Stomach (tissue), 9 donors: Measurements from ENCODE around the gene LRCH4. TPM values are rescaled to one million over a fixed set of nuclear protein-coding genes. Genes with fewer than 3 reads are reported as not detected.

Experiments used
- DNase-seq, 2 donors: peaks; one replicate each; pipeline versions ENCODE4 v3.0.0 to v3.0.0-alpha.2; 2013 to 2019
- H3K27ac ChIP-seq, 5 donors: fragments of 200-600 bp in 4 of 5; sonication (generic) in 4 of 5; one replicate each; pipeline ENCODE4 v1.5.1; 2013 to 2019; ENCODE audit warnings: mild to moderate bottlenecking in 1 of 5, moderate library complexity in 1 of 5
- H3K27me3 ChIP-seq, 3 donors: fragments of 200-600 bp; sonication (generic); one replicate each; pipeline ENCODE4 v1.5.1; 2017 to 2019; ENCODE audit warnings: mixed run types in 1 of 3
- H3K36me3 ChIP-seq, 4 donors: fragments of 200-600 bp; sonication (generic); 1 replicate in 3 of 4; 2 replicates in 1 of 4; pipeline ENCODE4 v1.5.1; 2016 to 2019
- H3K4me1 ChIP-seq, 4 donors: fragments of 200-600 bp; sonication (generic); one replicate each; pipeline ENCODE4 v1.5.1; 2016 to 2019
- H3K4me3 ChIP-seq, 4 donors: fragments of 200-600 bp; sonication (generic) in 3 of 4; one replicate each; pipeline ENCODE4 v1.5.1; 2016 to 2019; ENCODE audit warnings: mild to moderate bottlenecking in 1 of 4
- H3K9me3 ChIP-seq, 4 donors: fragments of 200-600 bp; sonication (generic); one replicate each; pipeline ENCODE4 v1.5.1; 2016 to 2019
- EP300 ChIP-seq: sonication (generic); formaldehyde crosslinking; IDR thresholded peaks from one replicate; pipeline ENCODE4 v1.6.1; 2017; ENCODE audit warnings: antibody characterized with exemption
- POLR2A ChIP-seq, 4 donors: fragments of 450-650 bp; IDR thresholded peaks; one replicate each; pipeline ENCODE4 v1.6.1; 2016; ENCODE audit warnings: antibody characterized with exemption in 4 of 4, control low read depth in 2 of 4, mild to moderate bottlenecking in 1 of 4, moderate library complexity in 1 of 4
- POLR2AphosphoS5 ChIP-seq, 3 donors: sonication (generic); formaldehyde crosslinking; IDR thresholded peaks; one replicate each; pipeline ENCODE4 v1.6.1; 2016; ENCODE audit warnings: antibody characterized with exemption in 3 of 3
- WGBS, 5 donors: extraction: QIAGEN DNeasy Blood & Tissue Kit in 3 of 5; methylation state at CpG; one replicate each; pipeline versions ENCODE4 v1.1.5 to v1.1.7; 2013 to 2018; 5-methylcytosine and 5-hydroxymethylcytosine counted together
- intact Hi-C: fragments of 100-400 bp; cut with DNase I; formaldehyde crosslinking; loops from one replicate; pipeline ENCODE4 v1.15.1; 2023; ENCODE audit warnings: low total_unique reads
- polyA plus RNA-seq, 3 donors: library from polyadenylated mRNA; stranded (reverse); fragments of 200-250 nt; gene quantifications; one replicate each; pipeline ENCODE4 v1.2.3, GENCODE V29; 2013
- total RNA-seq, 5 donors: library from RNA; depleted of rRNA; stranded (reverse); fragments of >200 nt; gene quantifications; one replicate each; pipeline versions ENCODE4 v1.1.0 to v1.2.3, GENCODE V29; 2014 to 2016
- TF ChIP-seq, protein P1 (sequence below), 7 experiments: fragments of 450-650 bp in 4 of 7; fragments of 200-600 bp in 3 of 7; sonication (generic) in 3 of 7; IDR thresholded peaks; one replicate each; pipeline ENCODE4 v1.5.1; 2016 to 2019; ENCODE audit warnings: antibody characterized with exemption in 7 of 7, control low read depth in 2 of 7, mild to moderate bottlenecking in 1 of 7
- donor health status: healthy with polysubstance abuse.
- donor health status: Bipolar disorder and iron deficiency.
- donor health status: healthy.

The LRCH4 gene
- total and polyA plus RNA-seq, 8 donors = 23.5 to 263 (median 46.9) TPM

DNA sequence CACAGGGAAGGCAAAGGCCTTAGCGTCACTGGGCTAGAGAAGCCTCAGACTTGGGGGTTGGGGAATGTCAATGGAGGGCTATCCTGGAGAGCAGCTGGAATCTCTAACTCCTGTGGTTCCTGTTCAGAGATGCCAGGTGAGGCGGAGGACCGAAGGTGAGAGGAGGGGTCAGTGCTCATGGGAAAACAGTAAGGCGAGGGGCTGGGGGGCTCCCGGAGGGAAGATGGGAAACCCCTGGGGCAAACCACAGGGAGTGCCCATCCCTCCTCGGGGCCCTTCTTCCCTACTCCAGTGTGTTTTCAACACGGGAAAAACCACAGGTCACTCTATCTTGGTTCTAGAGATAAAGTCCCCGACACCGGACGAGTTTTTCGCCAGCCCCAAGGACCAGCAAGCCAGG lies 3.3 kb downstream of the LRCH4 start:
- Histone ChIP-seq H3K4me1 (peaks cover 35 to 54% (median 49%) of the 10 kb centered on the region in 4 donors), H3K9me3 (no peaks in the 10 kb centered on the region), H3K27me3 (no peaks in the 10 kb centered on the region), H3K4me3 (peak overlapping the region in 3 of 4 donors; percentile 89 to 97 (median 91)), H3K27ac (peak overlapping the region in 4 of 5 donors; percentile 95 to 99 (median 98)), H3K36me3 (peaks cover 41 to 52% (median 49%) of the 10 kb centered on the region in 4 donors)
- WGBS, 5 donors = 33 to 59% (median 37%) methylated on average over 11 of the region's 11 CpGs
- intact Hi-C loops = no loop called here
- TF ChIP-seq POLR2A (IDR thresholded peaks at IDR 0.05) = no peak
- no peak for DNase-seq

DNA sequence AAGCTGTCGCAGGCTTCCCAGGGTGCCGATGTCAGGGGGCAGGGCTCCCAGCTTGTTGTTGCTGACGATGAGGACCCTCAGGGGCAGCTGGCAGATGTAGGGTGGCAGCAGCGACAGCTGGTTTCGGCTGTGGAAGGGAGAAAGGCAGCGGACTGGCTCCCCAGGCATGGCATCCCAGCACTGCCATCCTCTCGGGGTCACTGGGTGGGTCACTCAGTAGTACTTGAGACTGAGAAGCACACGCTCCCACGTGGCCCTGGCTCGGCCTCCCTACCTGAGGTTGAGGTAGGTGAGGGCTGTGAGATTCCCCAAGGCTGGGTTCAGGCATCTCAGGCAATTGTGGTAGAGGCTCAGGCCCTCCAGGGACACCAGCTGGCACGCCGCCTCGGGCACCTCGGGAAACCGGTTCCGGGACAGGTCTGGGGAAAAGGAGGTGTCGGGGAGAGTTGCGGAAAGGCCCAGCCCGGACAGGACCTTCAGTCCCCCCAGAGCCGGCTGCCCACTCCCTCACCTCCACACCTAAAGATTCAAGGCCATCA lies 3.8 kb downstream of the LRCH4 start:
- 42 to 83% (median 58%) methylated on average over 8 to 20 of the region's 20 CpGs for WGBS, 5 donors
- peaks cover 46 to 57% (median 55%) of the 10 kb centered on the region in 4 donors for H3K36me3 ChIP-seq
- DNase-seq = peak; percentile 64 to 86

DNA sequence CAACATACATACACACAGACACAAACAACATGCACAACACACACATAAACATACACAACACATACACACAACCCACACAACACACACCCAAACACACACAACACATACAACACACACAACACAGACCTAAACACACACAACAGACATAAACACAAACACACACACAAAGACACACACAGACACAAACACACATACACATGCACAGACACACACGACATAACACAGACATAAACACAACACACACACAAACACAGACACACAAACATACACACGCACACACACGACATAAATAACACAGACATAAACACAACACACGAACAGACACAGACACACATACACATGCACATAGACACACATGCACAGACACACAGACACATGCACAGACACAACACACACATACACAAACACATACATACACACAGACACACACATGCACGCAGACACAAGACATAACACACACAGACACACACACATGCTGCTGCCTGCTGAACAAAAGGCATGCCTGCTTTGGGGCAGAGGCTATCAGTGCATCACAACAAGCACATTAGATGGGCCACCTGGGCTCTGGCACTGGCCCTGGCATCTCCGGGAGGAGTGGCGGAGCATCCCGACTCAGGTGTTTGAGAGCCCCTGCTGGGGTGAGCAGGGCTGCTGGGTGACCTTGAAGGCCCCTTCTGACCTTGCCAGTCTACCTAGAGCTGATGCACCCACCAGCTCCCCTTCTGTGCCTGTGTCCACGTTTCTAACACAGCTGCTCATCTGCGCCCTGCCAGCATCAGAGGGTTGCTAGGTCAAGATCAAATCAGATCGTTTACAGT lies 5.3 kb downstream of the LRCH4 start:
- Histone ChIP-seq H3K36me3 (peaks cover 61 to 72% (median 69%) of the 10 kb centered on the region in 4 donors), H3K4me3 (no peak overlapping the region), H3K4me1 (peaks cover 35 to 44% (median 39%) of the 10 kb centered on the region in 4 donors), H3K27me3 (no peaks in the 10 kb centered on the region), H3K9me3 (no peaks in the 10 kb centered on the region), H3K27ac (no peak overlapping the region)
- no peak for TF ChIP-seq EP300
- no peak for TF ChIP-seq POLR2A (IDR thresholded peaks at IDR 0.05)
- TF ChIP-seq, protein P1, sequence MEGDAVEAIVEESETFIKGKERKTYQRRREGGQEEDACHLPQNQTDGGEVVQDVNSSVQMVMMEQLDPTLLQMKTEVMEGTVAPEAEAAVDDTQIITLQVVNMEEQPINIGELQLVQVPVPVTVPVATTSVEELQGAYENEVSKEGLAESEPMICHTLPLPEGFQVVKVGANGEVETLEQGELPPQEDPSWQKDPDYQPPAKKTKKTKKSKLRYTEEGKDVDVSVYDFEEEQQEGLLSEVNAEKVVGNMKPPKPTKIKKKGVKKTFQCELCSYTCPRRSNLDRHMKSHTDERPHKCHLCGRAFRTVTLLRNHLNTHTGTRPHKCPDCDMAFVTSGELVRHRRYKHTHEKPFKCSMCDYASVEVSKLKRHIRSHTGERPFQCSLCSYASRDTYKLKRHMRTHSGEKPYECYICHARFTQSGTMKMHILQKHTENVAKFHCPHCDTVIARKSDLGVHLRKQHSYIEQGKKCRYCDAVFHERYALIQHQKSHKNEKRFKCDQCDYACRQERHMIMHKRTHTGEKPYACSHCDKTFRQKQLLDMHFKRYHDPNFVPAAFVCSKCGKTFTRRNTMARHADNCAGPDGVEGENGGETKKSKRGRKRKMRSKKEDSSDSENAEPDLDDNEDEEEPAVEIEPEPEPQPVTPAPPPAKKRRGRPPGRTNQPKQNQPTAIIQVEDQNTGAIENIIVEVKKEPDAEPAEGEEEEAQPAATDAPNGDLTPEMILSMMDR (IDR thresholded peaks at IDR 0.05) = no peak
- TF ChIP-seq POLR2AphosphoS5 (IDR thresholded peaks at IDR 0.05) = no peak
- WGBS, 5 donors = 84 to 90% (median 88%) methylated on average over 9 to 11 of the region's 11 CpGs
- no peak for DNase-seq
- intact Hi-C loops = no loop called here

More for the DNA sequence above, 3.8 kb downstream of the LRCH4 start:
- Histone ChIP-seq H3K27me3 (no peaks in the 10 kb centered on the region), H3K4me1 (peaks cover 35 to 48% (median 45%) of the 10 kb centered on the region in 4 donors), H3K27ac (peak overlapping the region in 4 of 5 donors; percentile 95 to 99 (median 98)), H3K9me3 (no peaks in the 10 kb centered on the region), H3K4me3 (peak overlapping the region in 1 of 4 donors; percentile 89)
- intact Hi-C loops = no loop called here
- no peak for TF ChIP-seq POLR2AphosphoS5 (IDR thresholded peaks at IDR 0.05)
- no peak for TF ChIP-seq EP300
- no peak for TF ChIP-seq POLR2A (IDR thresholded peaks at IDR 0.05)
- TF ChIP-seq, protein P1 (IDR thresholded peaks at IDR 0.05) = no peak

DNA sequence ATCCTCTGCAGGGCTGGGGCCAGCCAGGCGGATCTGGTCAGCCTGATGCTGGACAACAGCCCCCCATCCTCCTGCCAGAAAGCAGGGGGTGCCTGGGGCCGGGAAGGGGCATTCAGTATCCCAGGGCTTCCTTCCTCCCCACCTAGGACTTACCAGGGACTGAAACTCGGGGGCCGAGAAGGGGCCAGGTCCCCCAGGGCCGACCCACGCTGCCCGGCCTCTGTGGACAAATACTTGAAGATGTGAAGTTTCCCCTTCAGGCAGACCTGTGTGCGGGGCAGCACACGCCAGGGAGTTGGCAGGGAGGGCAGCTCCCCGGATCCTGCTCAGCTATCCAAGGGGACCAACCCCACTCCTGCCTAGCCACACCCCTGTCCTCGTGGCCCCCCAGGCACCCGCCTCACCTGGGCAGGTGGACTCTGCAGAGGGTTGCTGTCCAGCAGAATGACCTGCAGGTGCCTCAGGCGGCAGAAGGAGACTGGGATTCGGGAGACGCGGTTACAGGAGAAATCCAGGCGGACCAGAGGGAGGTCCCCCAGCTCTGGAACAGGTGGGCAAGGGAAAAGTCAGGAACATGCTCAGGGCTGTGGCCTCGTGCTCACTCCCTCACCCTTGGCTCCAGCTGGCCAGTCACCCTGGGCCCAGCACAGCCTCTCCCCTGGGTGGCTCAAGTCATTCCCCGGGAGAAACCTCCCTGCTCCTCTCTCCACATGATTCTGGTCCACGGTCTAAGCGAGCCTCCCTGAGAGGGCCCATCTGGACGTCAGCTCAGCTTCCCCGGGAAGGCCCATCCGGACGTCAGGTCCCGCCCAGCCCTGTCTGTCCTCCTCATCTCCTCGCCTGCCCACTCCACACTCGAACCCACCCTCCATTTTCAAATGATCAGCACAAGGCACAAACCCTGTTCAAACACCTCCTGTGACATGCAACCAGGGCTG lies 7.4 kb downstream of the LRCH4 start:
- intact Hi-C loops = no loop called here
- Histone ChIP-seq H3K27ac (no peak overlapping the region), H3K9me3 (no peaks in the 10 kb centered on the region), H3K4me1 (peaks cover 17 to 24% (median 18%) of the 10 kb centered on the region in 4 donors), H3K4me3 (no peak overlapping the region), H3K36me3 (peaks cover 75 to 91% (median 91%) of the 10 kb centered on the region in 4 donors), H3K27me3 (no peaks in the 10 kb centered on the region)
- 92 to 98% (median 93%) methylated on average over 17 to 28 of the region's 28 CpGs for whole genome bisulfite sequencing, 5 donors
- DNase-seq = no peak
- TF ChIP-seq POLR2A (IDR thresholded peaks at IDR 0.05) = no peak
- no peak for TF ChIP-seq POLR2AphosphoS5 (IDR thresholded peaks at IDR 0.05)
- no peak for TF ChIP-seq EP300
- TF ChIP-seq, protein P1 (IDR thresholded peaks at IDR 0.05) = no peak
